H9 (cell line): Measurements from ENCODE around the gene NOP58. TPM values are rescaled to one million over a fixed set of nuclear protein-coding genes. Genes with fewer than 3 reads are reported as not detected.
"Not testable (repeated sequence)": the region's sequence is repeated elsewhere in the genome, so short reads cannot be mapped to it uniquely, and the experiment has no call there.

Source experiments
- DNase-seq: peaks from one replicate; pipeline ENCODE4 v3.0.0-alpha.2; 2017
- H2AFZ ChIP-seq: one replicate; pipeline ENCODE4 v1.6.1; 2013; ENCODE audit warnings: mild to moderate bottlenecking, low read length, control low read depth, moderate library complexity
- H2AK5ac ChIP-seq: 2 replicates; pipeline ENCODE4 v1.6.1; 2013; ENCODE audit warnings: low read length, control low read depth, mixed read lengths; ENCODE audit not compliant: insufficient read length
- H2BK120ac ChIP-seq: one replicate; pipeline ENCODE4 v1.6.1; 2013; ENCODE audit warnings: low read depth, mild to moderate bottlenecking, low read length, control low read depth, inconsistent platforms; ENCODE audit not compliant: poor library complexity, severe bottlenecking
- H2BK12ac ChIP-seq: 2 replicates; pipeline ENCODE4 v1.6.1; 2013; ENCODE audit warnings: low read length, control low read depth, mixed read lengths, low read depth; ENCODE audit not compliant: insufficient read length
- H2BK15ac ChIP-seq: 2 replicates; pipeline ENCODE4 v1.6.1; 2013; ENCODE audit warnings: low read depth, low read length, control low read depth
- H2BK20ac ChIP-seq: one replicate; pipeline ENCODE4 v1.6.1; 2013; ENCODE audit warnings: low read depth, mild to moderate bottlenecking, low read length, control low read depth, inconsistent platforms; ENCODE audit not compliant: poor library complexity, severe bottlenecking
- H2BK5ac ChIP-seq: 2 replicates; pipeline ENCODE4 v1.6.1; 2013; ENCODE audit warnings: low read length, control low read depth, mixed read lengths; ENCODE audit not compliant: insufficient read length
- H3K14ac ChIP-seq: 2 replicates; pipeline ENCODE4 v1.6.1; 2013; ENCODE audit warnings: low read length, control low read depth; ENCODE audit not compliant: insufficient read depth
- H3K18ac ChIP-seq: 2 replicates; pipeline ENCODE4 v1.6.1; 2013; ENCODE audit warnings: low read depth, mild to moderate bottlenecking, mixed read lengths, low read length, control low read depth; ENCODE audit not compliant: insufficient read length
- H3K23ac ChIP-seq: 2 replicates; pipeline ENCODE4 v1.6.1; 2013; ENCODE audit warnings: low read length, control low read depth, mixed read lengths, low read depth; ENCODE audit not compliant: insufficient read length
- H3K23me2 ChIP-seq: 2 replicates; pipeline ENCODE4 v1.6.1; 2013; ENCODE audit warnings: low read depth, mild to moderate bottlenecking, mixed read lengths, low read length, control low read depth; ENCODE audit not compliant: insufficient read length, poor library complexity, severe bottlenecking
- H3K27ac ChIP-seq: 2 replicates; pipeline ENCODE4 v1.5.1; 2013; ENCODE audit warnings: low read length, control low read depth, mixed read lengths, low read depth; ENCODE audit not compliant: insufficient read length
- H3K27me3 ChIP-seq: 2 replicates; pipeline ENCODE4 v1.6.1; 2013; ENCODE audit warnings: low read length, control low read depth, inconsistent platforms; ENCODE audit not compliant: insufficient read depth
- H3K4ac ChIP-seq: 2 replicates; pipeline ENCODE4 v1.6.1; 2013; ENCODE audit warnings: low read depth, mild to moderate bottlenecking, control low read depth, inconsistent platforms, low read length, moderate library complexity
- H3K4me1 ChIP-seq: 2 replicates; pipeline ENCODE4 v1.6.1; 2013; ENCODE audit warnings: low read length, control low read depth, inconsistent platforms; ENCODE audit not compliant: insufficient read depth
- H3K4me2 ChIP-seq: 2 replicates; pipeline ENCODE4 v1.6.1; 2013; ENCODE audit warnings: low read length, control low read depth, mixed read lengths; ENCODE audit not compliant: insufficient read length, insufficient read depth
- H3K56ac ChIP-seq: 2 replicates; pipeline ENCODE4 v1.6.1; 2013; ENCODE audit warnings: low read depth, mild to moderate bottlenecking, mixed read lengths, low read length, control low read depth; ENCODE audit not compliant: insufficient read length
- H3K79me1 ChIP-seq: 2 replicates; pipeline ENCODE4 v1.6.1; 2013; ENCODE audit warnings: low read depth, mild to moderate bottlenecking, moderate library complexity, low read length, control low read depth, inconsistent platforms; ENCODE audit not compliant: insufficient read depth, poor library complexity, severe bottlenecking
- H3K79me2 ChIP-seq: 2 replicates; pipeline ENCODE4 v1.6.1; 2013; ENCODE audit warnings: low read length, control low read depth, inconsistent platforms; ENCODE audit not compliant: insufficient read depth
- H3K9ac ChIP-seq: 2 replicates; pipeline ENCODE4 v1.6.1; 2013; ENCODE audit warnings: low read length, control low read depth, mixed read lengths; ENCODE audit not compliant: insufficient read length; ENCODE audit errors: extremely low read depth
- H3K9me3 ChIP-seq: one replicate; pipeline ENCODE4 v1.6.1; 2013; ENCODE audit warnings: low read depth, low read length, inconsistent platforms; ENCODE audit not compliant: control insufficient read depth
- H3T11ph ChIP-seq: one replicate; pipeline ENCODE4 v1.6.1; 2013; ENCODE audit warnings: mild to moderate bottlenecking, low read length, control low read depth, inconsistent platforms
- H4K20me1 ChIP-seq: one replicate; pipeline ENCODE4 v1.6.1; 2013; ENCODE audit not compliant: control insufficient read depth, insufficient read length, insufficient read depth
- H4K5ac ChIP-seq: 2 replicates; pipeline ENCODE4 v1.6.1; 2013; ENCODE audit warnings: low read depth, mild to moderate bottlenecking, mixed read lengths, low read length, control low read depth; ENCODE audit not compliant: insufficient read length
- H4K8ac ChIP-seq: replicated peaks from 2 replicates; pipeline ENCODE4 v1.6.1; 2013; ENCODE audit warnings: low read length, control low read depth, mixed read lengths, low read depth; ENCODE audit not compliant: insufficient read length
- H4K91ac ChIP-seq: 2 replicates; pipeline ENCODE4 v1.6.1; 2013; ENCODE audit warnings: low read depth, mild to moderate bottlenecking, moderate library complexity, mixed read lengths, low read length, control low read depth; ENCODE audit not compliant: insufficient read length
- H3K27ac Mint-ChIP-seq, 3 experiments: 2 replicates in 2 of 3; 3 replicates in 1 of 3; pipeline ENCODE4 v1.8.0; 2020 to 2021; ENCODE audit warnings: mixed read lengths in 3 of 3, mild to moderate bottlenecking in 1 of 3, moderate library complexity in 1 of 3
- H3K27me3 Mint-ChIP-seq: 2 replicates; pipeline ENCODE4 v1.8.0; 2021; ENCODE audit warnings: low read depth, mild to moderate bottlenecking, moderate library complexity, mixed read lengths
- H3K36me3 Mint-ChIP-seq, 3 experiments: 2 replicates in 2 of 3; 3 replicates in 1 of 3; pipeline ENCODE4 v1.8.0; 2020 to 2021; ENCODE audit warnings: low read depth in 3 of 3, mixed read lengths in 3 of 3; ENCODE audit not compliant: insufficient read depth in 1 of 3
- H3K4me1 Mint-ChIP-seq, 2 experiments: 2 replicates each; pipeline ENCODE4 v1.8.0; 2020; ENCODE audit warnings: mixed read lengths in 2 of 2
- H3K4me3 Mint-ChIP-seq, 2 experiments: 2 replicates in 1 of 2; 3 replicates in 1 of 2; pipeline ENCODE4 v1.8.0; 2020 to 2021; ENCODE audit warnings: mild to moderate bottlenecking in 2 of 2, mixed read lengths in 2 of 2, moderate library complexity in 1 of 2
- H3K9me3 Mint-ChIP-seq, 2 experiments: 2 replicates in 1 of 2; 3 replicates in 1 of 2; pipeline ENCODE4 v1.8.0; 2020; ENCODE audit warnings: mild to moderate bottlenecking in 2 of 2, mixed read lengths in 2 of 2, moderate library complexity in 1 of 2
- CTCF ChIP-seq: fragments of 200-600 bp; sonication (generic); conservative IDR thresholded peaks from 3 replicates; pipeline ENCODE4 v1.8.0; 2021; ENCODE audit warnings: antibody characterized with exemption, mild to moderate bottlenecking
- WGBS: extraction: QIAGEN DNeasy Blood & Tissue Kit; methylation state at CpG from one replicate; pipeline ENCODE4 v1.1.7; 2013; ENCODE audit warnings: missing lambda C conversion rate, low lambda C conversion rate, mixed read lengths; ENCODE audit not compliant: insufficient read length; ENCODE audit errors: extremely low coverage; 5-methylcytosine and 5-hydroxymethylcytosine counted together
- total RNA-seq: library from RNA; stranded (reverse); gene quantifications from 2 replicates; pipeline ENCODE4 v1.2.1, GENCODE V29; 2021

The NOP58 gene
- total RNA-seq, 1 experiment from 2014 or later: 168 TPM

GRCh38 chr2:202270487-202270886 is 4.9 kb downstream of the NOP58 start:
- Mint-ChIP-seq H3K4me3 (no peak overlapping the region; a peak in 1 of 5 replicates), H3K27ac (peak overlapping the region in 2 of 3 experiments; percentile 70 to 83; a peak in 2 of 7 replicates)

GRCh38 chr2:202276078-202276720 is 10.6 kb downstream of the NOP58 start:
- H2BK120ac ChIP-seq, DNase-seq, H4K91ac ChIP-seq, H3K4ac ChIP-seq, H3K4me1 Mint-ChIP-seq, H3K4me1 ChIP-seq, H3K18ac ChIP-seq, H3K56ac ChIP-seq, H2BK20ac ChIP-seq, H3K4me2 ChIP-seq, H2BK12ac ChIP-seq, H3K23me2 ChIP-seq, H3K27me3 Mint-ChIP-seq, H3K27ac ChIP-seq, H3K27me3 ChIP-seq, H2AK5ac ChIP-seq, H3K9me3 ChIP-seq, H3K4me3 Mint-ChIP-seq, H3K9me3 Mint-ChIP-seq, H3K23ac ChIP-seq, H4K5ac ChIP-seq, H3K9ac ChIP-seq, H4K20me1 ChIP-seq, H4K8ac ChIP-seq, H2BK5ac ChIP-seq, H2BK15ac ChIP-seq, H2AFZ ChIP-seq, H3T11ph ChIP-seq, H3K14ac ChIP-seq: not testable (repeated sequence)
- WGBS: no CpG with 5 or more reads among the region's 11 CpGs
- H3K36me3 Mint-ChIP-seq: peaks cover 28 to 54% (median 45%) of the 10 kb centered on the region in 3 experiments; a peak in 6 of 7 replicates
- peaks cover 11% of the 10 kb centered on the region for H3K79me1 ChIP-seq
- H3K79me2 ChIP-seq: peaks cover 36% of the 10 kb centered on the region
- H3K27ac Mint-ChIP-seq: peak overlapping the region in 2 of 3 experiments; percentile 69 to 80; a peak in 2 of 7 replicates

More at GRCh38 chr2:202270487-202270886, 4.9 kb downstream of the NOP58 start:
- H3K79me2 ChIP-seq: peaks cover 82% of the 10 kb centered on the region
- no peak overlapping the region for H2BK5ac ChIP-seq
- H2BK12ac ChIP-seq: no peak overlapping the region
- no peaks in the 10 kb centered on the region for H3K9me3 ChIP-seq
- TF ChIP-seq CTCF: no peak
- no peak overlapping the region for H4K5ac ChIP-seq
- H2BK20ac ChIP-seq: no peak overlapping the region
- H3K4me1 Mint-ChIP-seq: peaks cover 13 to 14% of the 10 kb centered on the region in 2 experiments; a peak in 3 of 4 replicates
- no peak overlapping the region for H3K56ac ChIP-seq
- no peak overlapping the region for H2BK120ac ChIP-seq
- no peak overlapping the region for H3K23ac ChIP-seq
- H3K18ac ChIP-seq: no peak overlapping the region
- no peaks in the 10 kb centered on the region for H3K27me3 ChIP-seq
- H3T11ph ChIP-seq: no peak overlapping the region
- H2AFZ ChIP-seq: no peak overlapping the region
- H3K4me1 ChIP-seq: peaks cover 2% of the 10 kb centered on the region; the same call in 1 of the 2 replicates
- WGBS: no CpG with 5 or more reads among the region's 3 CpGs
- H3K23me2 ChIP-seq: peaks cover 8% of the 10 kb centered on the region
- no peak overlapping the region for H3K4me2 ChIP-seq
- DNase-seq: no peak
- H4K8ac ChIP-seq: no peak overlapping the region
- no peak overlapping the region for H3K4ac ChIP-seq
- no peak overlapping the region for H2BK15ac ChIP-seq
- peaks cover 4 to 10% (median 4%) of the 10 kb centered on the region in 3 experiments; a peak in 6 of 7 replicates for H3K36me3 Mint-ChIP-seq
- no peak overlapping the region for H3K14ac ChIP-seq
- H3K27ac ChIP-seq: no peak overlapping the region
- H3K9me3 Mint-ChIP-seq: no peaks in the 10 kb centered on the region
- no peak overlapping the region for H3K9ac ChIP-seq
- no peak overlapping the region for H4K91ac ChIP-seq
- no peaks in the 10 kb centered on the region for H3K27me3 Mint-ChIP-seq
- H4K20me1 ChIP-seq: no peaks in the 10 kb centered on the region
- no peak overlapping the region for H2AK5ac ChIP-seq
- H3K79me1 ChIP-seq: no peaks in the 10 kb centered on the region
